OCI-LY3 (cell line): ENCODE measurements around the gene CPA4.

ENCODE experiments used
- EZH2phosphoT487 ChIP-seq: fragments of 200-600 bp; shearing (Covaris generic); IDR thresholded peaks from 2 replicates; pipeline ENCODE4 v1.6.1; 2018; ENCODE audit warnings: antibody characterized with exemption, mixed run types, low read depth
- TF ChIP-seq, protein P1 (sequence below): fragments of 200-600, 300-600 bp; sonication (generic); IDR thresholded peaks from 2 replicates; pipeline ENCODE4 v1.5.1; 2014; ENCODE audit warnings: antibody characterized with exemption, low read length, low read depth

DNA sequence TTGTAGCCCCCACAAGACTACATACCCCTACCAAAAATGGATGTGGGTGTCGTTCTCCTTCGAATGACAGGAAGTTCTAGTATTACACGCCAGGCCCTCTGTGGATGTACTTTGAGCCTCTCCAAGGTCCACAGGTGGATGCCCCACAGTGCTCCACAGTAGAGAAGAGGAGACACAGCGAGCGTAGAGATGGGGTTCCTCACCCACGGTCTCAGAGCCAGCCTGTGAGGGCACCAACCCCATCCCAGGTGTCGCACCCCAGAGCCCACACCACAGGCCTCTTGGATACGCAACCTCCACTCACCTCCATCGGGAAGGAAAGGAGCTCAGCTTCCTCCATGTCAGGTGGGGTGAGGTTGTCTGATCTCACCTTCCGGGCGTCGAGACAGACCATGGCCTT is 54.0 kb downstream of the CPA4 start:
- TF ChIP-seq, protein P1, sequence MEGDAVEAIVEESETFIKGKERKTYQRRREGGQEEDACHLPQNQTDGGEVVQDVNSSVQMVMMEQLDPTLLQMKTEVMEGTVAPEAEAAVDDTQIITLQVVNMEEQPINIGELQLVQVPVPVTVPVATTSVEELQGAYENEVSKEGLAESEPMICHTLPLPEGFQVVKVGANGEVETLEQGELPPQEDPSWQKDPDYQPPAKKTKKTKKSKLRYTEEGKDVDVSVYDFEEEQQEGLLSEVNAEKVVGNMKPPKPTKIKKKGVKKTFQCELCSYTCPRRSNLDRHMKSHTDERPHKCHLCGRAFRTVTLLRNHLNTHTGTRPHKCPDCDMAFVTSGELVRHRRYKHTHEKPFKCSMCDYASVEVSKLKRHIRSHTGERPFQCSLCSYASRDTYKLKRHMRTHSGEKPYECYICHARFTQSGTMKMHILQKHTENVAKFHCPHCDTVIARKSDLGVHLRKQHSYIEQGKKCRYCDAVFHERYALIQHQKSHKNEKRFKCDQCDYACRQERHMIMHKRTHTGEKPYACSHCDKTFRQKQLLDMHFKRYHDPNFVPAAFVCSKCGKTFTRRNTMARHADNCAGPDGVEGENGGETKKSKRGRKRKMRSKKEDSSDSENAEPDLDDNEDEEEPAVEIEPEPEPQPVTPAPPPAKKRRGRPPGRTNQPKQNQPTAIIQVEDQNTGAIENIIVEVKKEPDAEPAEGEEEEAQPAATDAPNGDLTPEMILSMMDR, result no peak
- no peak for TF ChIP-seq EZH2phosphoT487
